SK-N-SH treated with all-trans-retinoic acid at 6 μM for 48 hours (cell line): ENCODE measurements around the gene SLC6A7.

Experiments used
- ARNTL ChIP-seq: fragments of 450-650 bp; formaldehyde crosslinking; IDR thresholded peaks from 2 replicates; pipeline ENCODE4 v1.5.0; 2020; ENCODE audit warnings: low read depth, mild to moderate bottlenecking, moderate library complexity, borderline replicate concordance
- BACH2 ChIP-seq: fragments of 250-450 bp; sonication (Bioruptor Pico); IDR thresholded peaks from 2 replicates; pipeline ENCODE4 v1.9.0; 2021; ENCODE audit warnings: mild to moderate bottlenecking, borderline replicate concordance
- ESRRG ChIP-seq: fragments of 250-450 bp; sonication (Bioruptor Pico); IDR thresholded peaks from 2 replicates; pipeline ENCODE4 v1.6.1; 2021; ENCODE audit warnings: mild to moderate bottlenecking
- GLIS3 ChIP-seq: fragments of 250-450 bp; sonication (Bioruptor Pico); IDR thresholded peaks from 2 replicates; pipeline ENCODE4 v1.5.0; 2020; ENCODE audit warnings: mild to moderate bottlenecking, moderate library complexity
- ISL1 ChIP-seq: fragments of 250-450 bp; sonication (Bioruptor Pico); IDR thresholded peaks from 2 replicates; pipeline ENCODE4 v2.1.2; 2022; ENCODE audit warnings: mild to moderate bottlenecking, moderate library complexity
- RARB ChIP-seq: fragments of 250-450 bp; sonication (Bioruptor Pico); IDR thresholded peaks from 2 replicates; pipeline ENCODE4 v1.8.0; 2021; ENCODE audit warnings: mild to moderate bottlenecking, moderate library complexity
- TCF4 ChIP-seq: fragments of 250-450 bp; sonication (Bioruptor Pico); IDR thresholded peaks from 2 replicates; pipeline ENCODE4 v1.8.0; 2021; ENCODE audit warnings: mild to moderate bottlenecking, moderate library complexity, borderline replicate concordance
- ZC3H10 ChIP-seq: fragments of 250-450 bp; sonication (Bioruptor Pico); IDR thresholded peaks from 2 replicates; pipeline ENCODE4 v1.5.1; 2021; ENCODE audit warnings: mild to moderate bottlenecking, moderate library complexity
- ZFP3 ChIP-seq: fragments of 250-450 bp; sonication (Bioruptor Pico); IDR thresholded peaks from 2 replicates; pipeline ENCODE4 v1.5.0; 2020; ENCODE audit warnings: mild to moderate bottlenecking, moderate library complexity
- ZNF565 ChIP-seq: fragments of 450-650 bp; formaldehyde crosslinking; conservative IDR thresholded peaks from 2 replicates; pipeline ENCODE4 v1.5.0; 2020; ENCODE audit warnings: low read depth, mild to moderate bottlenecking, moderate library complexity
- ZNF70 ChIP-seq: fragments of 450-650 bp; formaldehyde crosslinking; IDR thresholded peaks from 2 replicates; pipeline ENCODE4 v1.5.0; 2020; ENCODE audit warnings: mild to moderate bottlenecking, moderate library complexity
- ZNF8 ChIP-seq: fragments of 450-650 bp; formaldehyde crosslinking; IDR thresholded peaks from 2 replicates; pipeline ENCODE4 v1.5.0; 2020; ENCODE audit warnings: mild to moderate bottlenecking, moderate library complexity
- TF ChIP-seq, protein P1 (sequence below): fragments of 250-450 bp; sonication (Bioruptor Pico); IDR thresholded peaks from 2 replicates; pipeline ENCODE4 v1.8.0; 2020; ENCODE audit warnings: mild to moderate bottlenecking, moderate library complexity, borderline replicate concordance
- TF ChIP-seq, protein P2 (sequence below): fragments of 250-450 bp; sonication (Bioruptor Pico); IDR thresholded peaks from 2 replicates; pipeline ENCODE4 v1.8.0; 2021; ENCODE audit warnings: low read depth, mild to moderate bottlenecking, moderate library complexity, borderline replicate concordance

DNA sequence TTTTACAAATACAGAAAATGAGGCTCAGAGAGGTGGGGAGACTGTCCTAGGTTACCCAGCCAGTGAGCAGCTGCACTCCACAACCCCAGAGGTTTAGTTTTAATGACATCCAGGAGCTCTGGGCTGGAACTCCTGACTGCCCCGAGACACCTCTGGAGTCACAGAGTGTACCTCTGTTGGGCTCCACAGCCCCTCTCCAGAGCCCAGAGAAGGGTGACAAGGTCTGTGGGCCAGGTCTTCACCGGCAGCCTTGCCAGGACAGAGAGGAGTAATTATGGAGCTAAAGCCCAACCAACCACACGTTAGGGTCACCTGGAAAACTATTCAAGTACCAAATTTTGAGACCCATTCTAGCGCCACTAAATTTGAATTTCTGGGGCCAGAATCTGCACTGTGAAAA lies 12.1 kb upstream of the SLC6A7 start:
- TF ChIP-seq ZNF565 (CRISPR knock-in tag), result no peak
- no peak for TF ChIP-seq ZNF8 (CRISPR knock-in tag)
- TF ChIP-seq BACH2 (CRISPR knock-in tag), result no peak
- TF ChIP-seq, protein P1, sequence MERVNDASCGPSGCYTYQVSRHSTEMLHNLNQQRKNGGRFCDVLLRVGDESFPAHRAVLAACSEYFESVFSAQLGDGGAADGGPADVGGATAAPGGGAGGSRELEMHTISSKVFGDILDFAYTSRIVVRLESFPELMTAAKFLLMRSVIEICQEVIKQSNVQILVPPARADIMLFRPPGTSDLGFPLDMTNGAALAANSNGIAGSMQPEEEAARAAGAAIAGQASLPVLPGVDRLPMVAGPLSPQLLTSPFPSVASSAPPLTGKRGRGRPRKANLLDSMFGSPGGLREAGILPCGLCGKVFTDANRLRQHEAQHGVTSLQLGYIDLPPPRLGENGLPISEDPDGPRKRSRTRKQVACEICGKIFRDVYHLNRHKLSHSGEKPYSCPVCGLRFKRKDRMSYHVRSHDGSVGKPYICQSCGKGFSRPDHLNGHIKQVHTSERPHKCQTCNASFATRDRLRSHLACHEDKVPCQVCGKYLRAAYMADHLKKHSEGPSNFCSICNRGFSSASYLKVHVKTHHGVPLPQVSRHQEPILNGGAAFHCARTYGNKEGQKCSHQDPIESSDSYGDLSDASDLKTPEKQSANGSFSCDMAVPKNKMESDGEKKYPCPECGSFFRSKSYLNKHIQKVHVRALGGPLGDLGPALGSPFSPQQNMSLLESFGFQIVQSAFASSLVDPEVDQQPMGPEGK (CRISPR knock-in tag), result no peak
- no peak for TF ChIP-seq ARNTL
- TF ChIP-seq GLIS3 (CRISPR knock-in tag), result no peak
- TF ChIP-seq ZC3H10 (CRISPR knock-in tag), result no peak
- TF ChIP-seq ZFP3, result no peak
- TF ChIP-seq ESRRG (CRISPR knock-in tag), result no peak
- no peak for TF ChIP-seq ISL1 (CRISPR knock-in tag)
- TF ChIP-seq TCF4 (CRISPR knock-in tag), result no peak
- TF ChIP-seq, protein P2, sequence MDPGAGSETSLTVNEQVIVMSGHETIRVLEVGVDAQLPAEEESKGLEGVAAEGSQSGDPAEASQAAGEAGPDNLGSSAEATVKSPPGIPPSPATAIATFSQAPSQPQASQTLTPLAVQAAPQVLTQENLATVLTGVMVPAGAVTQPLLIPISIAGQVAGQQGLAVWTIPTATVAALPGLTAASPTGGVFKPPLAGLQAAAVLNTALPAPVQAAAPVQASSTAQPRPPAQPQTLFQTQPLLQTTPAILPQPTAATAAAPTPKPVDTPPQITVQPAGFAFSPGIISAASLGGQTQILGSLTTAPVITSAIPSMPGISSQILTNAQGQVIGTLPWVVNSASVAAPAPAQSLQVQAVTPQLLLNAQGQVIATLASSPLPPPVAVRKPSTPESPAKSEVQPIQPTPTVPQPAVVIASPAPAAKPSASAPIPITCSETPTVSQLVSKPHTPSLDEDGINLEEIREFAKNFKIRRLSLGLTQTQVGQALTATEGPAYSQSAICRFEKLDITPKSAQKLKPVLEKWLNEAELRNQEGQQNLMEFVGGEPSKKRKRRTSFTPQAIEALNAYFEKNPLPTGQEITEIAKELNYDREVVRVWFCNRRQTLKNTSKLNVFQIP (CRISPR knock-in tag), result no peak
- TF ChIP-seq ZNF70, result no peak
- TF ChIP-seq RARB, result no peak
